GM12865 (cell line): Measurements from ENCODE around the gene GUCD1.
A peak's percentile ranks its signal among the peaks of the same experiment; 100 is the strongest.

Source experiments
- DNase-seq: peaks from one replicate; pipeline ENCODE4 v3.0.0; 2010; ENCODE audit warnings: low read depth
- H3K4me3 ChIP-seq: 2 replicates; pipeline ENCODE4 v1.5.1; 2011; ENCODE audit warnings: mild to moderate bottlenecking, low read depth, low read length, control low read depth
- CTCF ChIP-seq: IDR thresholded peaks from 2 replicates; pipeline ENCODE4 v1.5.1; 2011; ENCODE audit warnings: low read length, control low read depth, low read depth, inconsistent platforms; ENCODE audit not compliant: insufficient read depth; ENCODE audit errors: missing control alignments

The GUCD1 gene

GRCh38 chr22:24518771-24519485 is 36.0 kb downstream of the GUCD1 start:
- no peak for TF ChIP-seq CTCF
- no peak overlapping the region for H3K4me3 ChIP-seq
- no peak for DNase-seq

- DNase-seq, result no peak
- no peak for TF ChIP-seq CTCF
- H3K4me3 ChIP-seq, result no peak overlapping the region
Measured at GRCh38 chr22:24518228-24518627, 36.7 kb downstream of the GUCD1 start.

GRCh38 chr22:24517446-24517845 is 37.5 kb downstream of the GUCD1 start:
- H3K4me3 ChIP-seq, result no peak overlapping the region
- DNase-seq, result no peak
- TF ChIP-seq CTCF, result no peak

DNA sequence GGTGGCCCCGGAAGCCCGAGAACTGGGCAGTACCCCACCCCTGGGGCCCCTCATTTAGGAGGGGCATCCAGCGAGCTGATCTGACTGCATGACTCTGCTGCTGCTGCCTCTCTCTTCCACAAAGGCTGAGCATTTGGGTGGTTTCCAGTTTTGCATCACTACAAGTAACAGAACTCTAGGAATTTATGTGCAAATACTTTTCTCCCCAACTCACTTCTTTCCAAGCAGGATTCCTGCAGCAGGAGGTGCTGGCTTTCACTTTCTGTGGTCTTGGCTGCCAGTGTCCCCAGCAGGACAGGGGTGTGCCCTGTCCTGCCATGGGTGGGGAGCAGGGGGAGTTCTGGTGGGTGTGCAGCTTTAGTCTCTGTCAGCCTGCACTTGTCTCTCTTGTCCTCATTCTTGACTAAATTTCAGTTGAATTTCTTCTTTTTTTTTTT is 38.6 kb downstream of the GUCD1 start:
- no peak for TF ChIP-seq CTCF
- peak; percentile 64 for DNase-seq
- H3K4me3 ChIP-seq, result no peak overlapping the region; the same call in 1 of the 2 replicates

- H3K4me3 ChIP-seq, result peak overlapping the region; percentile 35
- TF ChIP-seq CTCF, result no peak
- no peak for DNase-seq
Measured at GRCh38 chr22:24515027-24515338, 40.0 kb downstream of the GUCD1 start.

- TF ChIP-seq CTCF, result no peak
- peak; percentile 76 for DNase-seq
Measured at GRCh38 chr22:24514241-24515026, 40.5 kb downstream of the GUCD1 start.

More at GRCh38 chr22:24514241-24515026, 40.5 kb downstream of the GUCD1 start:
- peak overlapping the region; percentile 35 for H3K4me3 ChIP-seq
